Activated naive CD8-positive, alpha-beta T cell (primary cell): Measurements from ENCODE around the gene RASGRP3.
"Not testable (repeated sequence)": the region's sequence is repeated elsewhere in the genome, so short reads cannot be mapped to it uniquely, and the experiment has no call there.

ENCODE experiments used
- H3K27ac Mint-ChIP-seq: one replicate; pipeline ENCODE4 v1.8.0; 2021; ENCODE audit warnings: mixed read lengths
- H3K27me3 Mint-ChIP-seq: one replicate; pipeline ENCODE4 v1.8.0; 2021; ENCODE audit warnings: mixed read lengths
- H3K36me3 Mint-ChIP-seq: one replicate; pipeline ENCODE4 v1.8.0; 2021; ENCODE audit warnings: mixed read lengths
- H3K4me1 Mint-ChIP-seq: one replicate; pipeline ENCODE4 v1.8.0; 2021; ENCODE audit warnings: low read depth, mixed read lengths
- H3K4me3 Mint-ChIP-seq: one replicate; pipeline ENCODE4 v1.8.0; 2021; ENCODE audit warnings: mild to moderate bottlenecking, mixed read lengths
- H3K9me3 Mint-ChIP-seq: one replicate; pipeline ENCODE4 v1.8.0; 2021; ENCODE audit warnings: low read depth, mixed read lengths

The RASGRP3 gene, protein sequence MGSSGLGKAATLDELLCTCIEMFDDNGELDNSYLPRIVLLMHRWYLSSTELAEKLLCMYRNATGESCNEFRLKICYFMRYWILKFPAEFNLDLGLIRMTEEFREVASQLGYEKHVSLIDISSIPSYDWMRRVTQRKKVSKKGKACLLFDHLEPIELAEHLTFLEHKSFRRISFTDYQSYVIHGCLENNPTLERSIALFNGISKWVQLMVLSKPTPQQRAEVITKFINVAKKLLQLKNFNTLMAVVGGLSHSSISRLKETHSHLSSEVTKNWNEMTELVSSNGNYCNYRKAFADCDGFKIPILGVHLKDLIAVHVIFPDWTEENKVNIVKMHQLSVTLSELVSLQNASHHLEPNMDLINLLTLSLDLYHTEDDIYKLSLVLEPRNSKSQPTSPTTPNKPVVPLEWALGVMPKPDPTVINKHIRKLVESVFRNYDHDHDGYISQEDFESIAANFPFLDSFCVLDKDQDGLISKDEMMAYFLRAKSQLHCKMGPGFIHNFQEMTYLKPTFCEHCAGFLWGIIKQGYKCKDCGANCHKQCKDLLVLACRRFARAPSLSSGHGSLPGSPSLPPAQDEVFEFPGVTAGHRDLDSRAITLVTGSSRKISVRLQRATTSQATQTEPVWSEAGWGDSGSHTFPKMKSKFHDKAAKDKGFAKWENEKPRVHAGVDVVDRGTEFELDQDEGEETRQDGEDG

DNA sequence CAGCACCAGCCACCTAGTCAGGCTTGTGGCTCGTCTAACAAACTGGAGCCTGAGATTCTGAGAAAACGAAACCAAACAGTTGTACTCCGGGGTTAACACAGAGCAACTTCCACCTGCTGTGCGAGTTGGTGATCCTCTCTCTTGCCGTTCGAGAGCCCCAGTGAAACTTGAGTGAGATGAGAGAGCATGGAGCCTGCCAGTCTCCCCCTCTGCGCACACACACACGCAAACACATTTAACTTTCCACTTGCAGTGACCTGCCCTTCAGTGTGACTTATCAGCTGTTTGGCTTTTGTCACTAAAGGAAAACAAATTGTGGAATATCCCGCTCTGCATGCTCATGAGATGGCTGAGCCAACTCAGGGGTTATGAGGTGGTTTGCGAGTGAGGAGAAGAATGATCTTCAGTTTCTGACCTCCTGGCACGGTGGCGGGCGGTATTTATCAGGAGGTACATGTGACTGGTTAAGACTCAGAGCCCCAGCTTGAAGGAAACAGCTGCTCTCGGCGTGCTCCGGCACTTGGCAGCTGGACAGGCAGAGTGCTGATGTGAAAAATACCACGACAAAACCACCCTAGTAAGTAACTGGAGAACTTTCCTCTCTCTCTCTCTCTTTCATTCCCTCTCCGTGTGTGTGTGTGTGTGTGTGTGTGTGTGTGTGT lies at the start of gene RASGRP3:
Gene RASGRP3, plus strand, starts transcription at position 519 of the 662 bp plus-strand sequence. CDS start 38,488 bp downstream, outside the sequence.
- Mint-ChIP-seq H3K4me3 (peak within 1 kb of the TSS; percentile 90), H3K27ac (peak within 1 kb of the TSS; percentile 96), H3K9me3 (no peaks in the 10 kb centered on the region), H3K27me3 (no peaks in the 10 kb centered on the region), H3K4me1 (peaks cover 43% of the 10 kb centered on the region), H3K36me3 (no peaks in the 10 kb centered on the region)

DNA sequence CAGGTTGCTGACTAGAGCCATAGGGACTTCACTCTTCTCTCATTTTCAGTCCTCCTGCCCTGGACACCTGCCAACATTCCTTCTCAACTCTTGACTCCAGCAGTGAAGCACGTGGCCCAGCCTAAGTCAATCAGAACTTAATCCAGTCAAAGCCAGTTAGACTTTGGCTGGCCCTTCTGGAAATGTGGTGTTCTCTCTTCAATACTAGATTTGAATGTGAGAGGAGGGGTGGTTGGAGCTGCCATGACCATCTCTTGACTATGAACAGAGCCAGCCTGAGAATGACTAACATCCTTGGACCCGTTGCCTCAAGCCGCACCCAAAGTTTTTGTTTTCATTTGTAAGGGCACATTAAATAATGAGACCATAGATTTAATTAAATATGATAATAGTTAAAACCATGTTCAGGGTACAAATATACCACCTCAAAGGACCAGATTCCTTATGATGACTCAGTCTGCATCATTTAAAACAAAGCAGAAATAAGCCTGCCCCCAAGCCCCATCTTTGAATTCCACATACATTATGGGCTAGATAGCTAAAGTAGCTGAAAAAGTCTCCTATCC lies 49.7 kb upstream of the RASGRP3 start:
- no peaks in the 10 kb centered on the region for H3K36me3 Mint-ChIP-seq
- H3K27me3 Mint-ChIP-seq, result peaks cover 1% of the 10 kb centered on the region
- H3K4me3 Mint-ChIP-seq, result no peak overlapping the region
- no peaks in the 10 kb centered on the region for H3K9me3 Mint-ChIP-seq
- H3K4me1 Mint-ChIP-seq, result no peaks in the 10 kb centered on the region
- H3K27ac Mint-ChIP-seq, result no peak overlapping the region

DNA sequence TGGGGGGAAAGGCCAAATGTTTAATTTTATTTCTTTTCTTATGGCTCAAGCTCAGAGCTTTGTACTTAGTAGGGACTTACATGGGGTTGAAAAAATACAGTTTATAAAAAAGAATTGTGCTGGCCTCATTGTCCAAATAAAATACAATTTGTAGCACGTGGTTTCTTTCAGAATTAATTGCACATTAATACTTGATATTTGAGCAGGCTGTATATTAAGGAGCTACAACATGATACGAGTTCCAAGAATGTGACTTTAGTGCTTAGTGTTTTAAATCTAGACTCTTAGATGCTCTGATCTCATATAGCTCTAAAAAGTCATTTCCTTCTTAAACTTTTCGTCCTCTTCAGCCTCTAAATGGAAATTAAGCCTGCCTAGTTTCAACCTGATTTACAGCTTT lies 46.4 kb upstream of the RASGRP3 start:
- no peaks in the 10 kb centered on the region for H3K9me3 Mint-ChIP-seq
- peaks cover 2% of the 10 kb centered on the region for H3K36me3 Mint-ChIP-seq
- peaks cover 4% of the 10 kb centered on the region for H3K27me3 Mint-ChIP-seq
- no peaks in the 10 kb centered on the region for H3K4me1 Mint-ChIP-seq
- H3K27ac Mint-ChIP-seq, result no peak overlapping the region
- no peak overlapping the region for H3K4me3 Mint-ChIP-seq

DNA sequence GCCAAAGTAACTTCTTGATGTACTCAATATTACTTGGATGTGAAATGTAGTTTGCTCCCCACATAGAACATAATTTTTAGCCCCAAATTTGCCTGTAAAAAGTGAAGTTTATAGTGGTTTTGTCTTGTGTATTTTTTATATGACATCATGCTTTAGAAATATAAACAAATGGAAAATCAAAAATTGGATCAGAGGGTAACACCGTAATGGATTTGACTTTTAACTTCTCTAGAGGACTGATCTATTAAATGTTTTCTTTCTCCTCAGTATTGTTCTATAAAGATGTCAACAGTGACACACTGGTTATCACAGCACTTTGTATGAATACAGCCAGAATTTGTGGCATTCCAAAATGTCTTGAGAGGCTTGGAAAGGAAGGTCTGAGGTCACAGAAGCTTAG lies 45.6 kb upstream of the RASGRP3 start:
- Mint-ChIP-seq H3K36me3 (peaks cover 2% of the 10 kb centered on the region), H3K27ac (no peak overlapping the region), H3K4me1 (no peaks in the 10 kb centered on the region), H3K9me3 (no peaks in the 10 kb centered on the region), H3K4me3 (no peak overlapping the region), H3K27me3 (peaks cover 4% of the 10 kb centered on the region)

DNA sequence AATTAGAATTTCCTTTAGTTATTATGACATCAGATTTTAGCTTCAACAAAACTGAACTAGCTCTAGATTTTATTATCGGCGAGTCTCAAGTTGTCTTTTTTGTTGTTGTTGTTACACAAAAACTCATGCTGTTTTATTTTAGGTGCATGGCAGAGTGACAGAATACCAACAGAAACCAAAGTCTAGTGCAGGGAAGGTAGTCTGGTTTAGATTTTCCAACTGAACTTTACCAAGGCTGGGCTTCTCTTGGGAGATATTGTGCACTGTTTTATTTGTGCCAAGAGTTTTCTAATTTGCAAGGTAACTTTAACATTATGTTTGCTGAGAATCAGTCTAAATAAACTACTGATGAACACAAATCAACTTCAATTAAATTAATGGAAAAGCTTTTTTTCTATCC lies 43.6 kb upstream of the RASGRP3 start:
- Mint-ChIP-seq H3K27me3 (peaks cover 6% of the 10 kb centered on the region), H3K27ac (no peak overlapping the region), H3K36me3 (peaks cover 2% of the 10 kb centered on the region), H3K9me3 (no peaks in the 10 kb centered on the region), H3K4me3 (no peak overlapping the region), H3K4me1 (no peaks in the 10 kb centered on the region)

DNA sequence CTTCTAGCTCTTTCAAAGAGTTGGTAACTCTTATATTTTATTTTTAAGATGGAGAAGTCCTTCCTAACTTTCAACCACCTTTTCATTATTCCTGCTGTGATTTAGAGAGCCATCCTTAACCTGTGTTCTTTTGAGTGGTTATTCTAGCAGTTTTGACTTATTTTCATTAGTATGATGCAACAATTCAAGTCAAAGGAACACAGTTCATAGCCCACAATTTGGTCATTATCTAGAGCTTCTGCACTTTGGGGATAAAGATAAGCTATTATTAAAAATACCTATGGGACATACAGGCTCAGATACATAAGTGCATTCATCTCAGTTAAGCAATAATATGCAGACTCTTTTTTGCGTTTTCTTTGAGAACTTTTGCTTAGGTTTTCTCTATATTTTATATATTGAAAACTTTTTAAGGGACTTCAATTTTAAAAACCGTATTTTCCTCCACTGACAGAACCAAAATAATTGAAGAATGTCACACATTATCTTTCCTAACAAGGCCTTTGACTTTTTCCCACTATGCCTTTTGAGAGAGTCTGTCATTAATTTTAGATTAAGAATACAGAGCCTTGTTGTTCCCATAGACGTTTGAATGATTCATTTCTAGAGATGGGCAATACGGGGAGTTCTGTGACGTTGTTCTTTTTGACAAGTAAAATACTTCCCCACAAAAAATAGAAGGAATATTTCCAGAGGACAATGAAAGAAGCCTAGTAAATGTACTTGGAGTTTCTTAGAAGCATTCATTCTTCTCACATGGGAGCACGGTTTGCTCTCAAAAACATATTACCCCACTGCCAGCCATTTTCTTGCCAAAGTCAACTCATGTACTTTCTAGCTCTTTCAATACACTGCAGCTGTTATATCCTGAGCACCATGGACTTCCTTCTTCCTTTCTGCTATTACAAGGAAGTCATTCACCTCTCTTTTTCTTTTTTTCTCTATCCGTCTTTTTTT lies 42.9 kb upstream of the RASGRP3 start:
- Mint-ChIP-seq H3K27me3 (peaks cover 6% of the 10 kb centered on the region), H3K4me3 (no peak overlapping the region), H3K4me1 (no peaks in the 10 kb centered on the region), H3K27ac (no peak overlapping the region), H3K9me3 (no peaks in the 10 kb centered on the region), H3K36me3 (peaks cover 2% of the 10 kb centered on the region)

DNA sequence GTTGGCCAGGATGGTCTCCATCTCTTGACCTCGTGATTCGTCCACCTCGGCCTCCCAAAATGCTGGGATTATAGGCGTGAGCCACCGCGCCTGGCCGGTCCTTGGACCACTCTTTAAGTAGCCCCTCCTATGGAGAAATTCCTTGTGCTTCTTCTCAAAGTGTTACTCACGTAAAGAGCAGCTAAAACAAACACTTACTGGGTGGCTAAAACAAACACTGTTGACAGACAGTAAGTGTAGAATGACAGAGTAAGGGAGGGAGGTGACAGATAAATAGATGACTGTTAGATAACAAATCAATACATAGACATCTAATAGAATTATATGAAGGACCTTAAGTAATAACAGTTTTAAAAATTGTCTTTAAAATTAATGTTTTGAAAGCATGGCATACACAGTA lies 40.9 kb upstream of the RASGRP3 start:
- Mint-ChIP-seq H3K4me1 (no peaks in the 10 kb centered on the region), H3K9me3 (no peaks in the 10 kb centered on the region), H3K27ac (no peak overlapping the region), H3K4me3 (no peak overlapping the region), H3K27me3 (peaks cover 6% of the 10 kb centered on the region), H3K36me3 (peaks cover 2% of the 10 kb centered on the region)

DNA sequence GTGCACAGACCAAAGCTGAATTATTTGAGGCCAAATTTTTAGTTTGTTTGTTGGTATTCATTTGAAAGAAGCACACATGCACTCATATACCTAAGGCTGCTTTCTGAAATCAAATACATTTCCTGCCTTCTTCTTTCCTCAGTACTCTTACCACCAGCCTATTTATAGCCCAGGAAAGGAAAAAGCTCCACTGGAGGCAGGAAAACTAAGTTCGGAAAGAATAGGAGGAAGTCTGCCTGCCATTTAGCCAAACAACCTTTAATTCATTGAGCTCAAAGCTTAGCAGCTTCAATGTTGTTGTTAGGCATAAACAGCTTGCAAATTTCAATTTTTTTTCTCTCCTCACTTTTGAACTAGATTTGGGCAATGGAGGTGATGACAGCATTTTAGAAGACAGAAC lies 40.4 kb upstream of the RASGRP3 start:
- Mint-ChIP-seq H3K4me1 (no peaks in the 10 kb centered on the region), H3K27me3 (peaks cover 6% of the 10 kb centered on the region), H3K4me3 (no peak overlapping the region), H3K27ac (no peak overlapping the region), H3K9me3 (no peaks in the 10 kb centered on the region), H3K36me3 (peaks cover 2% of the 10 kb centered on the region)

DNA sequence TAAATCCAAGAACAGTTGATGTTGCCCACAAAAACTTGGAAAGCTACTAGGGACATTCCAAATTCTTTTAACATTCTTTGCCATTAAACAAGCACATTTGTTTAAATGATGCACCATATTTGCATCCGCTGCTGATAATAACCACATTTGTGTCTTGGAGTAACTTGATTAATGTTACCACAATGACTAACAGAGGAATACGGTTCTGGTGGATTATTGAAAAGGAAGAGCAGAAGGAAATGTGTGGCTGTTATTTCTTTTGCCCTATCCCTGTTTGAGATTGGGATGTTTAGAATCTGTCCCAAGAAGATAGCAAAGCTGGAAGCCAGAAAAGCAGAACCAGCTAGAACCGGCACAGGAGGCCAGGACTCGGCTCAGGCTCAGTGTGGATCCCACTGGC lies 39.2 kb upstream of the RASGRP3 start:
- Mint-ChIP-seq H3K9me3 (no peaks in the 10 kb centered on the region), H3K27me3 (peaks cover 3% of the 10 kb centered on the region), H3K4me1 (no peaks in the 10 kb centered on the region), H3K27ac (no peak overlapping the region), H3K4me3 (no peak overlapping the region), H3K36me3 (peaks cover 2% of the 10 kb centered on the region)

DNA sequence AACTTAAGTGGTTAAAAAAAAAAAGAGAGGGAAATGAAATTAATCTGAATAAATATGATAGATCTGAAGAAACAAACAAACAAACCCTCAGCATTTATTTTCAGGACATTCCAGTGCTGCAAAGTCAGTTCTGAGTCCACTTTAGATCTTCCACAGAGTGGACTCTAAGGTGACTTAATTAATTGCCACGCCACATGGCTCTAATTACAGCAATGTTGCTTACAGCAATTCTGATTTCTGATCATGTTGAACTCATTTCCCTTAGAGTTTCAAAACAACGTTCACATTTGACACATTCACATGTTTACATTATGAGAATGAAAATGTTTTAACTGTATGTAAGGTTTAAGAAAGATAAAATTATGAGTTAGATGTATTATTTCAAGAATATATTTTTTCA lies 38.6 kb upstream of the RASGRP3 start:
- Mint-ChIP-seq H3K4me3 (no peak overlapping the region), H3K27ac (no peak overlapping the region), H3K4me1 (no peaks in the 10 kb centered on the region), H3K36me3 (peaks cover 2% of the 10 kb centered on the region), H3K27me3 (peaks cover 3% of the 10 kb centered on the region), H3K9me3 (no peaks in the 10 kb centered on the region)

DNA sequence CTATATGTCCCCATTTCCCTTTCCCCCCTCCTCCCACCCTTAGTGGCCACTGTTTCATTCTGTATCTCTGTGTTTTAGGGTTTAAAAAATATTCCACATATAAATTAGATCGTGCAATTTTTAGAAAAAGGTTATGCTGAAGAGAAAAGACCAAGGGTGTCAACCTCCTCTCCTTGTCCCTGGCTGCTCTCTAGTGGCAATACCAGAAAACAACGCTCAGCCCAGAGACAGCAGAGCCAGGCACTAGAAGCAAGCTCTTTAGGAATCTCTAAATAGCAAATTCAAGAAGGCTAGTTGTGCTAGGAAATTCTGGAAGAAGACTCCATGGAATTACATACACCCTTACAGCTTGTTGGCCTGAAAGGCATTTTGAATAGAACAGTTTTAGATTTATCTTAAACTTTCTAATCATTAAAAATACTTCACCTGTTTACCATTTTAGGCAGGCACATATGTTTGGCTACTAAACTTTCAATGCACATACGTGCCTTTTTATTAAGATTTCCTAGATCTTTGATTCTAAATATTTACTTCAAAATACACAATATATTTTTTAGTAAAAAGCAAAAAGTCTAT lies 35.1 kb upstream of the RASGRP3 start:
- Mint-ChIP-seq H3K4me1 (no peaks in the 10 kb centered on the region), H3K36me3 (no peaks in the 10 kb centered on the region), H3K9me3 (no peaks in the 10 kb centered on the region), H3K4me3 (no peak overlapping the region), H3K27ac (no peak overlapping the region), H3K27me3 (peaks cover 1% of the 10 kb centered on the region)

DNA sequence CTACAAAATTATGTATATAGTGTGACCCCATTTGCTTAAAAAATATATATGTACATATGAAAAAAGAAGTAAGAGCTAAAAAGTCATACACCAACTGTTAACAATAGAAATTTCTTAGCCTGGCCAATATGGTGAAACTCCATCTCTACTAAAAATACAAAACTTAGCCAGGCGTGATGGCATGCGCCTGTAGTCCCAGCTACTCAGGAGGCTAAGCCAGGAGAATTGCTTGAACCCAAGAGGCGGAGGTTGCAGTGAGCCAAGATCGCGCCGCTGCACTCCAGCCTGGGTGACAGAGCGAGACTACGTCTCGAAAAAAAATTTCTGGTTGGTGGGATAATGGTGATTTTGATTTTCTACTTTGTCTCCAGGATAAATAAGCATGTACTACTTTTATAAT lies 34.4 kb upstream of the RASGRP3 start:
- not testable (repeated sequence) for H3K27me3 Mint-ChIP-seq, H3K4me3 Mint-ChIP-seq, H3K9me3 Mint-ChIP-seq, H3K36me3 Mint-ChIP-seq, H3K4me1 Mint-ChIP-seq, H3K27ac Mint-ChIP-seq

DNA sequence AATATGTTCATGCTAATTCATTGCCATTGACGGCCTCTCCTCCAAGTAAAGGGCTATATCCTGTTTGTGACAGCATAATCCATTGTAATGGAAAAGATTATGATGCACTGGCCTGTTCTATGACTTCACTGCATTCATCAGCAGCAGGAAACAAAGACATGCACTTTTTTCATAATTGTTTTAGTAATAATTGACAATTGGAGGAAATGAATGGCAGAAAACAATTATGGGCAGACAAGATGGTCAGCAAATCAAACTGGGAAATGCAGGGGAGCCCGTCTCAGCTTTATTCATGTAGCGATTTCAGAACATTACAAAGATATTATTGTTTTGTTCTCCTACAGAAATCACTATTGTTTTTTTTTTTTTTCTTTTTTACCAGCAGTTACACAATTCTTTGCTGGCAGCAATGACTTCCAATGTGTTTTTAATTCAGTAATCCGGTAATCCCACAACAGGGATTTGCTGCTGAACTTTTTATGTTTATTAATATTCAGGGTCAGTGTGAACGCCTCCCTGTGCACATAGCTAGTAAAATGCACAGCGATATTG lies 33.8 kb upstream of the RASGRP3 start:
- H3K4me3 Mint-ChIP-seq, result no peak overlapping the region
- no peaks in the 10 kb centered on the region for H3K9me3 Mint-ChIP-seq
- no peaks in the 10 kb centered on the region for H3K36me3 Mint-ChIP-seq
- no peak overlapping the region for H3K27ac Mint-ChIP-seq
- H3K4me1 Mint-ChIP-seq, result no peaks in the 10 kb centered on the region
- no peaks in the 10 kb centered on the region for H3K27me3 Mint-ChIP-seq
